Measurements from ENCODE around the gene AMIGO1.

AMIGO1 gene

GRCh38 chr1:109466125-109466451, 43.4 kb downstream of the AMIGO1 start:
- H3K4me3 ChIP-seq (replicated peaks in 1 of 2; ENCODE audit: low read depth in 2 of 2, low read length in 2 of 2), result peak overlapping the region; percentile 46 to 47
- TF ChIP-seq, protein P1, sequence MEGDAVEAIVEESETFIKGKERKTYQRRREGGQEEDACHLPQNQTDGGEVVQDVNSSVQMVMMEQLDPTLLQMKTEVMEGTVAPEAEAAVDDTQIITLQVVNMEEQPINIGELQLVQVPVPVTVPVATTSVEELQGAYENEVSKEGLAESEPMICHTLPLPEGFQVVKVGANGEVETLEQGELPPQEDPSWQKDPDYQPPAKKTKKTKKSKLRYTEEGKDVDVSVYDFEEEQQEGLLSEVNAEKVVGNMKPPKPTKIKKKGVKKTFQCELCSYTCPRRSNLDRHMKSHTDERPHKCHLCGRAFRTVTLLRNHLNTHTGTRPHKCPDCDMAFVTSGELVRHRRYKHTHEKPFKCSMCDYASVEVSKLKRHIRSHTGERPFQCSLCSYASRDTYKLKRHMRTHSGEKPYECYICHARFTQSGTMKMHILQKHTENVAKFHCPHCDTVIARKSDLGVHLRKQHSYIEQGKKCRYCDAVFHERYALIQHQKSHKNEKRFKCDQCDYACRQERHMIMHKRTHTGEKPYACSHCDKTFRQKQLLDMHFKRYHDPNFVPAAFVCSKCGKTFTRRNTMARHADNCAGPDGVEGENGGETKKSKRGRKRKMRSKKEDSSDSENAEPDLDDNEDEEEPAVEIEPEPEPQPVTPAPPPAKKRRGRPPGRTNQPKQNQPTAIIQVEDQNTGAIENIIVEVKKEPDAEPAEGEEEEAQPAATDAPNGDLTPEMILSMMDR (IDR thresholded peaks at IDR 0.05; ENCODE audit: low read depth, low read length), result no peak
- no peak for DNase-seq (ENCODE audit: low read depth in 2 of 2)

DNA sequence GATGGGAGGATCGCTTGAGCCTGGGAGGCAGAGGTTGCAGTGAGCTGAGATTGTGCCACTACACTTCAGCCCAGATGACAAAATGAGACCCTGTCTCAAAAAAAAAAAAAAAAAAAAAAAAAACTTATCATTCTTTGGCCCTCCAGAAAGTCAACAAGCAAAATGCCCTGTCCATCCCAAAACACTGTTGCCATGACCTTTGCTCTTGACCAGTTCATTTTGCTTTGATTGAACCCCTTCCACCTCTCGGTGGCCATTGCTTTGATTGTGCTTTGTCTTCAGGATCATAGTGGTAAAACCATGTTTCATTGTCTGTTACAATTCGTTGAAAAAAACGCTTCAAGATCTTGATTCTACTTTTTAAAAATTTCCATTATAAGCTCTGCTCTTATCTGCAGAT, 51.7 kb downstream of the AMIGO1 start:
- no peak overlapping the region for H3K4me3 ChIP-seq (replicated peaks in 1 of 2; ENCODE audit: low read depth in 2 of 2, low read length in 2 of 2)
- no peak for DNase-seq (ENCODE audit: low read depth in 2 of 2)
- TF ChIP-seq, protein P1 (IDR thresholded peaks at IDR 0.05; ENCODE audit: low read depth, low read length), result no peak

DNA sequence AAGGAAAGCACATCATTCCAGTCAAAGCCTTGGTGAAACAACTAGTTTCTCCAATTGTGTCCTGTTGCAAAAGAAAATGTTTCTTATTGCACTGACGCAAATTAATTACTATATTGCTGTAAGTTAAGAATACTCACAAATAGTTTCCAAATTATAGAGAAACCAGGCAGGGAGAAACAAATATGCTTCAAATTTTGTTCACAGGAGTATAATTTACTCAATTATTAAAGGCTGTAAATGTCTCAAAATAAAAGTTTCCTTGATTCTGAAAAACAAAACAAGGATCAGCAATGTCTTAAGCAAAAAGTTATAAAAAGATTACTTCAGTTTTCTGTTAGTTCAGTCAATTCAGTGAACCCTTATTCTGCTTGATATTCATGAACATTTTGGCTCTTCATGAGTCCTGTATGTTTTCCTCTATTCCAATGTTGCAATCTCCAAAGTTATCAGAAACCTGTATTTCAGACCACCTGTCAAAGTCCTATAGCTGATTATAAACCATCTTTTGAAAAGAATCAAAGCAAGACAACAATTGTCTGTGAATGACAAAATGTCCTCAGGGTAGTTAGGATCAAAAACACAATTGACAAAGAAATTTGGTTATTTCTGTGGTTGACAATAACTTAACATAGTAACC, 54.9 kb downstream of the AMIGO1 start:
- DNase-seq (ENCODE audit: low read depth in 2 of 2), result no peak
- no peak overlapping the region for H3K4me3 ChIP-seq (replicated peaks in 1 of 2; ENCODE audit: low read depth in 2 of 2, low read length in 2 of 2)
- TF ChIP-seq, protein P1 (IDR thresholded peaks at IDR 0.05; ENCODE audit: low read depth, low read length), result no peak

Measured in cardiac fibroblast (primary cell).